Lung microvascular endothelial cell (primary cell): ENCODE measurements around the gene CALHM1. TPM values are rescaled to one million over a fixed set of nuclear protein-coding genes. Genes with fewer than 3 reads are reported as not detected.
"Not testable (repeated sequence)": the region's sequence is repeated elsewhere in the genome, so short reads cannot be mapped to it uniquely, and the experiment has no call there.

ENCODE experiments used
- DNase-seq, 2 donors: peaks; one replicate each; pipeline versions ENCODE4 v3.0.0 to v3.0.0-alpha.2; 2010; ENCODE audit warnings: low read depth in 2 of 2
- total RNA-seq: library from RNA; depleted of rRNA; stranded (reverse); fragments of >200 nt; gene quantifications from 2 replicates; pipeline ENCODE4 v1.2.1, GENCODE V29; 2014

The CALHM1 gene
- total RNA-seq, 1 donor from 2014 or later = not detected

- DNase-seq = no peak
These were observed 24.8 kb downstream of the CALHM1 start for GRCh38 chr10:103433858-103434257.

DNA sequence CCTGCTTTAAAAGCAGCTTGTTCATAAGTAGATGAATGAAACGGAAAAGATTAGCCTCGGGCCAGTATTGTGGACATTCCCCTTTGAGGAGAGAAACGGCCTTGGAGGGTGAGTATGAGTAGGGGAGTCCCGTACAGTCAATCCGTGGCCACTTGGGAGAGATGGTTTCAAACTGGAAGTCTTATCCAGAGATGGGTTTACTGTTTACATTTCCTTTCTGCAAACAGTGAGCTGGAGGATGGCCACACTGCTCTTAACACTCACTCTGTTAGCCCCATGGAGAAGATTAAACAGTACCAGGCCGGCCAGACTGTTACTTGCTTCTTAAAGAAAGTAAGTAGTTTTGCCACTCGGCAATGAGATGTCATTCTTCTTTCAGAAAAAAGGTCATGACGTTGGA lies 26.8 kb downstream of the CALHM1 start:
- no peak for DNase-seq

GRCh38 chr10:103429647-103430046 lies 29.1 kb downstream of the CALHM1 start:
- no peak for DNase-seq

DNA sequence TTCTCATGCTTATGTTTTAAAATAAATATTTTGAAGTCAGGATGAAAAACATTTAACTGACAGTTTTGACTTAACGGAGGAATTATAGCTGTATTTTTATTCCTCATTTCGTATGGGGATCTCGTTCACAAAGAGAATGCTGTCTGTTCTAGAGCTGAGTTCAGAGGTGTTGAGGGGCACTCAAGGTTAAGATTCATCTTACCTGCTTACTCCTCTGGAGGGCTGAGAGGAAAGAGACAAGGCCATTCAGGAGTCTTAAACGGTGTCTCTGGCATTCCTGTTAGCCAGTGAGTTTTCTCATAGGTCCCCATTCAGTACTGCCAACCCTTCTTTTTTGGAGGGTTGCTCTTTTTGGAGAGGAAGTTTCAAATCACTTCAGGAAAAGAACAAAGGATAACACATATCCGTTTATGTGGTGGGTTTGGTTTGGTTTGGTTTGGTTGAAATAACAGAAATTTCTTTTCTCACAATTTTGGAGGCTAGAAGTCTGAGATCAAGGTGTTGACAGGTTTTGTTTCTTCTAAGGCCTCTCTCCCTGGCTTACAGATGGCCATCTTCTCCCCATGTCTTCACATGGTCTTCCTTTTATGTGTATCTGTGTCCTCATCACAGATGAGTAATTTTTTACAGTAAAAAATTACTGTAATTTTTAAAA lies 29.6 kb downstream of the CALHM1 start:
- no peak for DNase-seq

DNA sequence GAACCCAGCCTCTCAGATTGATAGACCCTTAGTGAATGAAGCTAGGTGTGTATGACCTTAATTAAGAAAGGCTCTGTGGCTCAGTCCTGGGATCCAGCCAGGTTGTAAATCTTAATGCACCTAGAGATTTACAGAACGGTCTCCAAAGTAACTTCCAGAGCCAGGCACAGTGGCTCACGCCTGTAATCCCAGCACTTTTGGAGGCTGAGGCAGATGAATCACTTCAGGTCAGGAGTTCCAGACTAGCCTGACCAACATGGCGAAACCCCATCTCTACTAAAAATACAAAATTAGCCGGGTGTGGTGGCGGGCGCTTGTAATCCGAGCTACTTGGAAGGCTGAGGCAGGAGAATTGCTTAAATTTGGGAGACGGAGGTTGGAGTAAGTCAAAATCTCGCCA lies 30.8 kb downstream of the CALHM1 start:
- DNase-seq = no peak

DNA sequence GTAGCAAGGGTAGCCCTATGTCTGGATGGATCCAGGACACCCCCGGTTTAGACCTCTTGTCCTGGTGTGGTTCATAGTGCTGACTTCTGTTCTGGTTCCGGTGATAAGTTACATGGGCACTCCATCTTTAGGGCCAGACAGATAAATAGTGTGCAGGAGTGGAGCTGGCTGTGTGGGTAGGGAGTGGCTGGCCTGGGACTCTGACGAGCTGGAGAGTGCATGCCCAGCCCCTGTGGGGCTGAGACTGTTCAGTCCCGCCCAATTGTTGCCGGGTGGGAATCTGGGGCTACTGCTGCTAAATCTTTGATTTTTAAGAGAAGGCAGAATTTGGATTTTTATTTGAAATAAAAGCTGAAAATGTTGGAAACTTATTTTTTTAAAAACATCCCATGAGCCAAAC lies 35.0 kb downstream of the CALHM1 start:
- DNase-seq = no peak

GRCh38 chr10:103419101-103419500 lies 39.6 kb downstream of the CALHM1 start:
- DNase-seq = no peak

GRCh38 chr10:103417601-103418000 lies 41.1 kb downstream of the CALHM1 start:
- no peak for DNase-seq

GRCh38 chr10:103417148-103417469 lies 41.6 kb downstream of the CALHM1 start:
- DNase-seq = not testable (repeated sequence)

DNA sequence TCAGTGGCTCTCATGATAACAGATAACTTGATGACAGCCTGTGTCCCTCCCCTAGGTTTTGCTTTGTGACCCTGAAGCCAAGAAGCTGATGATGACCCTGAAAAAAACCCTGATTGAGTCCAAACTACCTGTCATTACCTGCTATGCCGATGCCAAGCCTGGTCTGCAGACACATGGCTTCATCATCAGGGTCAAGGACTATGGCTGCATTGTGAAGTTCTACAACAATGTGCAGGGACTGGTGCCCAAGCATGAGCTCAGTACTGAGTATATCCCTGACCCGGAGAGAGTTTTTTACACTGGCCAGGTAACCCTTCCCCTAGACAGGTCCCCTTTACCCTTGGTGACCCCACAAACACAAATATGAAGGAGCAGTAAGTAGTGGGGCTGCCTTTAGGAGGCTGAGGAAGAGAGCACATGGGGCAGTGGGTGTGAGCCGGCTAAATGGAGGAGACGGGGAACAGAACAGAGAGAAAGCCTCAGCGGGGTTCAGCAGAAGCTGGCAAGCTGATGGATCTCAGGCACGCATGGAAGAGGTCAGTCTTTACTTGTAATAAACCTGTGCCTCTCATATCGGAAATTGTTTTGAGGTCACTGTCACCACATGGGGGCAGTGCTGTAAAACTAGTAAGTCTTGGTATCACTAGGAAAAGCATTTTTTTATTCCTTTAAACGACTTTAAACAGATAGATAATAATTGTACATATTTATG lies 42.1 kb downstream of the CALHM1 start:
- DNase-seq = peak; percentile 72 to 86

GRCh38 chr10:103415581-103415980 lies 43.1 kb downstream of the CALHM1 start:
- DNase-seq = no peak

DNA sequence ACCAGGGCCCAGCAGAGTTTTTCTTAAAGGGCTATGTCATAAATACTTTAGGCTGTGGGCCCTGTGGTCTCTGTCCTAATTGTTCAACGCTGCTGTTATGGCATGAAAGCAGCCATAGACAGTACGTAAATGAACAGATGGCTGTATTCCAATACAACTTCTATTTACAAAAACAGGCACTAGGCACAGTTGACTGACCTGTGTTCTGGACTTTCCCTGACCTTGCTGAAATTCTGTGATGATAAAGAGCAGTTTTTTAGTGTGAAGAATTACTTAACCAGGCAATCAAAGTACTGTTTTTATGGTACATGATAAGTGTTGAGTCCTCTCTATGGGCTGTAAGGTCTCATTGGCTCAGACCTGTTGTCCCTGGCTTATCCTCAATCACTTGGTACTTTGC lies 45.1 kb downstream of the CALHM1 start:
- DNase-seq = no peak

Other genes with a start within 250 kb of the CALHM1 start
- under 0.01 and 0.20 TPM in 2 replicates for gene RPEL1, start 213.0 kb downstream of the CALHM1 start, total RNA-seq
- gene INA, start 181.8 kb downstream of the CALHM1 start, total RNA-seq = under 0.01 TPM in 2 replicates
- gene PCGF6, start 107.8 kb downstream of the CALHM1 start, total RNA-seq = 8.1 and 8.7 TPM in 2 replicates
- gene TAF5, start 90.9 kb downstream of the CALHM1 start, total RNA-seq = 3.1 and 4.2 TPM in 2 replicates
- gene ATP5MK, start 62.4 kb downstream of the CALHM1 start, total RNA-seq = 183 and 219 TPM in 2 replicates
- 19.0 and 27.2 TPM in 2 replicates for gene PDCD11, start 62.3 kb downstream of the CALHM1 start, total RNA-seq
- 9.1 and 12.2 TPM in 2 replicates for gene CALHM2, start 6.5 kb downstream of the CALHM1 start, total RNA-seq
- gene CALHM3, start 20.3 kb upstream of the CALHM1 start, total RNA-seq = not detected in 2 replicates
- gene NEURL1, start 34.8 kb upstream of the CALHM1 start, total RNA-seq = not detected in 2 replicates